Thyroid gland (tissue), 4 donors: Measurements from ENCODE around the gene FSIP1. TPM values are rescaled to one million over a fixed set of nuclear protein-coding genes. Genes with fewer than 3 reads are reported as not detected.

Source experiments
- DNase-seq, 2 donors: peaks; one replicate each; pipeline ENCODE4 v3.0.0-alpha.2; 2019
- H3K27ac ChIP-seq, 3 donors: fragments of 200-600 bp; sonication (generic); 1 replicate in 2 of 3; 2 replicates in 1 of 3; pipeline ENCODE4 v1.5.1; 2016 to 2019; ENCODE audit warnings: mild to moderate bottlenecking in 1 of 3, moderate library complexity in 1 of 3
- H3K27me3 ChIP-seq: fragments of 200-600 bp; sonication (generic); one replicate; pipeline ENCODE4 v1.5.1; 2019
- H3K36me3 ChIP-seq, 2 donors: fragments of 200-600 bp; sonication (generic); one replicate each; pipeline ENCODE4 v1.5.1; 2016 to 2019
- H3K4me1 ChIP-seq, 2 donors: fragments of 200-600 bp; sonication (generic); one replicate each; pipeline ENCODE4 v1.5.1; 2017 to 2019
- H3K4me3 ChIP-seq, 3 donors: fragments of 200-600 bp; sonication (generic); replicated peaks in 1 of 3; 1 replicate in 2 of 3; 2 replicates in 1 of 3; pipeline ENCODE4 v1.5.1; 2016; ENCODE audit warnings: mild to moderate bottlenecking in 1 of 3
- H3K9me3 ChIP-seq: fragments of 200-600 bp; sonication (generic); one replicate; pipeline ENCODE4 v1.5.1; 2017
- CTCF ChIP-seq, 6 experiments: fragments of 200-600 bp in 3 of 6; fragments of 450-650 bp in 3 of 6; sonication (generic) in 3 of 6; IDR thresholded peaks; one replicate each; pipeline ENCODE4 v1.5.1; 2016 to 2019; ENCODE audit warnings: antibody characterized with exemption in 6 of 6, mild to moderate bottlenecking in 2 of 6, inconsistent platforms in 1 of 6, moderate library complexity in 1 of 6
- POLR2A ChIP-seq, 2 donors: fragments of 450-650 bp; IDR thresholded peaks; one replicate each; pipeline ENCODE4 v1.6.1; 2017; ENCODE audit warnings: antibody characterized with exemption in 2 of 2, mild to moderate bottlenecking in 2 of 2, moderate library complexity in 1 of 2
- WGBS, 2 donors: methylation state at CpG; one replicate each; pipeline ENCODE4 v1.1.5; 2017; 5-methylcytosine and 5-hydroxymethylcytosine counted together
- intact Hi-C: fragments of 100-400 bp; cut with DNase I; formaldehyde crosslinking; loops from one replicate; pipeline ENCODE4 v1.15.1; 2023
- total RNA-seq, 4 donors: library from RNA; depleted of rRNA; stranded (reverse); fragments of >200 nt; gene quantifications; one replicate each; pipeline ENCODE4 v1.2.3, GENCODE V29; 2016

Gene FSIP1
- total RNA-seq, 4 donors from 2014 or later, result 0.94 to 2.5 (median 1.5) TPM

GRCh38 chr15:39717134-39717533, 65.5 kb downstream of the FSIP1 start:
- H3K27me3 ChIP-seq, result no peaks in the 10 kb centered on the region
- no peak for DNase-seq
- no peaks in the 10 kb centered on the region for H3K9me3 ChIP-seq
- no peaks in the 10 kb centered on the region for H3K36me3 ChIP-seq
- intact Hi-C loops, result no loop called here
- H3K4me3 ChIP-seq, result no peak overlapping the region
- H3K4me1 ChIP-seq, result no peaks in the 10 kb centered on the region
- WGBS, 2 donors, result 98 to 100% methylated on average over 1 of the region's 1 CpG
- TF ChIP-seq CTCF (IDR thresholded peaks at IDR 0.05) (no peak), POLR2A (IDR thresholded peaks at IDR 0.05) (no peak)
- H3K27ac ChIP-seq, result no peak overlapping the region

GRCh38 chr15:39714251-39714650, 68.4 kb downstream of the FSIP1 start:
- TF ChIP-seq CTCF (IDR thresholded peaks at IDR 0.05) (no peak), POLR2A (IDR thresholded peaks at IDR 0.05) (no peak)

GRCh38 chr15:39713846-39714245, 68.8 kb downstream of the FSIP1 start:
- DNase-seq, result no peak
- Histone ChIP-seq H3K9me3 (no peaks in the 10 kb centered on the region), H3K4me3 (no peak overlapping the region), H3K36me3 (no peaks in the 10 kb centered on the region), H3K4me1 (no peaks in the 10 kb centered on the region), H3K27me3 (no peaks in the 10 kb centered on the region), H3K27ac (no peak overlapping the region)
- intact Hi-C loops, result no loop called here
- TF ChIP-seq POLR2A (IDR thresholded peaks at IDR 0.05) (no peak), CTCF (IDR thresholded peaks at IDR 0.05) (no peak)
- 89 to 91% methylated on average over 1 of the region's 1 CpG for WGBS, 2 donors

More at GRCh38 chr15:39714251-39714650, 68.4 kb downstream of the FSIP1 start:
- WGBS, 2 donors, result 79 to 89% methylated on average over 2 of the region's 2 CpGs
- no peaks in the 10 kb centered on the region for H3K4me1 ChIP-seq
- H3K36me3 ChIP-seq, result no peaks in the 10 kb centered on the region
- no peaks in the 10 kb centered on the region for H3K27me3 ChIP-seq
- DNase-seq, result no peak
- H3K4me3 ChIP-seq, result no peak overlapping the region
- intact Hi-C loops, result no loop called here
- no peaks in the 10 kb centered on the region for H3K9me3 ChIP-seq
- H3K27ac ChIP-seq, result no peak overlapping the region

- H3K27me3 ChIP-seq, result no peaks in the 10 kb centered on the region
- no peak overlapping the region for H3K4me3 ChIP-seq
- no peaks in the 10 kb centered on the region for H3K36me3 ChIP-seq
- intact Hi-C loops, result no loop called here
- no peaks in the 10 kb centered on the region for H3K9me3 ChIP-seq
- TF ChIP-seq POLR2A (IDR thresholded peaks at IDR 0.05), result no peak
- no peak for TF ChIP-seq CTCF (IDR thresholded peaks at IDR 0.05)
- no peak overlapping the region for H3K27ac ChIP-seq
- DNase-seq, result no peak
- H3K4me1 ChIP-seq, result no peaks in the 10 kb centered on the region
- WGBS, 2 donors, result 41 to 44% methylated on average over 2 of the region's 2 CpGs
These were observed 72.0 kb downstream of the FSIP1 start for GRCh38 chr15:39710681-39711080.

- intact Hi-C loops, result no loop called here
- no peak for TF ChIP-seq POLR2A (IDR thresholded peaks at IDR 0.05)
- Histone ChIP-seq H3K27me3 (no peaks in the 10 kb centered on the region), H3K9me3 (no peaks in the 10 kb centered on the region), H3K4me3 (no peak overlapping the region), H3K36me3 (no peaks in the 10 kb centered on the region), H3K4me1 (no peaks in the 10 kb centered on the region), H3K27ac (no peak overlapping the region)
- DNase-seq, result no peak
- WGBS, 2 donors, result 92 to 95% methylated on average over 4 of the region's 4 CpGs
These were observed 72.7 kb downstream of the FSIP1 start for GRCh38 chr15:39709941-39710340.

GRCh38 chr15:39706206-39706605, 76.4 kb downstream of the FSIP1 start:
- no peak for TF ChIP-seq CTCF (IDR thresholded peaks at IDR 0.05)
- TF ChIP-seq POLR2A (IDR thresholded peaks at IDR 0.05), result no peak
- 89 to 96% methylated on average over 2 of the region's 2 CpGs for WGBS, 2 donors
- DNase-seq, result no peak
- H3K36me3 ChIP-seq, result no peaks in the 10 kb centered on the region
- H3K4me1 ChIP-seq, result no peaks in the 10 kb centered on the region
- H3K4me3 ChIP-seq, result no peak overlapping the region
- no peaks in the 10 kb centered on the region for H3K27me3 ChIP-seq
- no peaks in the 10 kb centered on the region for H3K9me3 ChIP-seq
- no peak overlapping the region for H3K27ac ChIP-seq
- intact Hi-C loops, result no loop called here
